ENCODE results near the gene KASH5. TPM values are rescaled to one million over a fixed set of nuclear protein-coding genes. Genes with fewer than 3 reads are reported as not detected.

KASH5 gene
- 1 to 10 TPM in 2 of 8 experiments, under 1 TPM in 4, not detected in 2; 0.27 to 2.7 (median 0.51) TPM for total RNA-seq

- peak in 1 of 8 experiments; percentile 50 for ATAC-seq (replicated peaks in 6 of 8)
- Histone ChIP-seq H3K27ac (no peak within 1 kb of the TSS), H3K4me3 (no peak within 1 kb of the TSS), H3K4me1 (replicated peaks in 1 of 2) (peaks cover 0 to 4% of the 10 kb centered on the region in 2 donors)
- 41 to 80% (median 67%) methylated on average over 1 to 10 of the region's 40 CpGs; no CpG with 5 or more reads in 7 of the 10 experiments for WGBS, 10 experiments
- in situ Hi-C loops (cut with MboI; ENCODE audit: low pct_unique_long_range_greater_than_20kb in 2 of 9, low sequenced_read_pairs in 9 of 9, unreplicated experiment in 9 of 9): loop anchor here in 1 of 9 experiments (25.0 kb wide), 1 partner anchor 149 kb away; the partner anchor contains the start of gene RCN3
Observed at GRCh38 chr19:49387936-49388372, at the start of gene KASH5. KASH5 (plus strand) TSS chr19:49388249; CDS start chr19:49390884, 2,635 bp downstream.

GRCh38 chr19:49338691-49339300 is 49.3 kb upstream of the KASH5 start:
- peak; percentile 20 to 53 (median 48) for ATAC-seq (replicated peaks in 6 of 8)
- Histone ChIP-seq H3K4me1 (replicated peaks in 1 of 2) (peaks cover 15 to 21% of the 10 kb centered on the region in 2 donors), H3K4me3 (peak overlapping the region in 4 of 5 donors; percentile 22 to 44 (median 32)), H3K27ac (peak overlapping the region; percentile 47 to 66)
- WGBS, 10 experiments: 30% methylated on average over 2 of the region's 30 CpGs; no CpG with 5 or more reads in 8 of the 10 experiments
- in situ Hi-C loops (cut with MboI; ENCODE audit: low pct_unique_long_range_greater_than_20kb in 2 of 9, low sequenced_read_pairs in 9 of 9, unreplicated experiment in 9 of 9): no loop called here

- peak; percentile 88 to 95 (median 92) for ATAC-seq (replicated peaks in 6 of 8)
- in situ Hi-C loops (cut with MboI; ENCODE audit: low pct_unique_long_range_greater_than_20kb in 2 of 9, low sequenced_read_pairs in 9 of 9, unreplicated experiment in 9 of 9): no loop called here
- WGBS, 10 experiments: 0 to 40% (median 10%) methylated on average over 2 to 5 of the region's 47 CpGs; no CpG with 5 or more reads in 5 of the 10 experiments
- H3K27ac ChIP-seq: peak overlapping the region; percentile 79 to 91
- peaks cover 19 to 21% of the 10 kb centered on the region in 2 donors for H3K4me1 ChIP-seq (replicated peaks in 1 of 2)
- peak overlapping the region; percentile 22 to 44 (median 26) for H3K4me3 ChIP-seq
Observed at GRCh38 chr19:49339301-49340068, 48.6 kb upstream of the KASH5 start.

- Histone ChIP-seq H3K4me3 (peak overlapping the region; percentile 15 to 44 (median 23)), H3K27ac (peak overlapping the region; percentile 79 to 91), H3K4me1 (replicated peaks in 1 of 2) (peaks cover 21 to 24% of the 10 kb centered on the region in 2 donors)
- peak in 6 of 8 experiments; percentile 1 to 51 (median 43) for ATAC-seq (replicated peaks in 6 of 8)
- WGBS, 10 experiments: 0 to 71% (median 60%) methylated on average over 1 to 5 of the region's 36 CpGs; no CpG with 5 or more reads in 4 of the 10 experiments
- in situ Hi-C loops (cut with MboI; ENCODE audit: low pct_unique_long_range_greater_than_20kb in 2 of 9, low sequenced_read_pairs in 9 of 9, unreplicated experiment in 9 of 9): no loop called here
Observed at GRCh38 chr19:49340069-49340864, 47.8 kb upstream of the KASH5 start.

- peak overlapping the region; percentile 53 to 68 for H3K27ac ChIP-seq
- WGBS, 10 experiments: 70 to 100% (median 88%) methylated on average over 1 to 4 of the region's 11 CpGs; no CpG with 5 or more reads in 6 of the 10 experiments
- ATAC-seq (replicated peaks in 6 of 8): no peak
- in situ Hi-C loops (cut with MboI; ENCODE audit: low pct_unique_long_range_greater_than_20kb in 2 of 9, low sequenced_read_pairs in 9 of 9, unreplicated experiment in 9 of 9): no loop called here
- H3K4me1 ChIP-seq (replicated peaks in 1 of 2): peaks cover 21 to 24% of the 10 kb centered on the region in 2 donors
- H3K4me3 ChIP-seq: no peak overlapping the region
Observed at GRCh38 chr19:49340865-49341718, 47.0 kb upstream of the KASH5 start.

- no peak for ATAC-seq (replicated peaks in 6 of 8)
- WGBS, 10 experiments: 90 to 100% (median 95%) methylated on average over 4 to 8 of the region's 11 CpGs; no CpG with 5 or more reads in 5 of the 10 experiments
- H3K27ac ChIP-seq: no peak overlapping the region
- in situ Hi-C loops (cut with MboI; ENCODE audit: low pct_unique_long_range_greater_than_20kb in 2 of 9, low sequenced_read_pairs in 9 of 9, unreplicated experiment in 9 of 9): no loop called here
- H3K4me3 ChIP-seq: no peak overlapping the region
- peaks cover 21 to 24% of the 10 kb centered on the region in 2 donors for H3K4me1 ChIP-seq (replicated peaks in 1 of 2)
Observed at GRCh38 chr19:49342291-49342721, 45.7 kb upstream of the KASH5 start.

GRCh38 chr19:49343123-49343522 is 44.9 kb upstream of the KASH5 start:
- Histone ChIP-seq H3K4me3 (no peak overlapping the region), H3K4me1 (replicated peaks in 1 of 2) (peaks cover 24 to 26% of the 10 kb centered on the region in 2 donors), H3K27ac (no peak overlapping the region)
- 100% methylated on average over 1 of the region's 7 CpGs; no CpG with 5 or more reads in 8 of the 10 experiments for WGBS, 10 experiments
- no peak for ATAC-seq (replicated peaks in 6 of 8)
- in situ Hi-C loops (cut with MboI; ENCODE audit: low pct_unique_long_range_greater_than_20kb in 2 of 9, low sequenced_read_pairs in 9 of 9, unreplicated experiment in 9 of 9): no loop called here

- WGBS, 10 experiments: 60 to 100% (median 87%) methylated on average over 1 to 7 of the region's 11 CpGs; no CpG with 5 or more reads in 1 of the 10 experiments
- peaks cover 15 to 22% of the 10 kb centered on the region in 2 donors for H3K4me1 ChIP-seq (replicated peaks in 1 of 2)
- H3K27ac ChIP-seq: no peak overlapping the region
- in situ Hi-C loops (cut with MboI; ENCODE audit: low pct_unique_long_range_greater_than_20kb in 2 of 9, low sequenced_read_pairs in 9 of 9, unreplicated experiment in 9 of 9): no loop called here
- H3K4me3 ChIP-seq: no peak overlapping the region
- peak in 2 of 8 experiments; percentile 15 to 35 for ATAC-seq (replicated peaks in 6 of 8)
Observed at GRCh38 chr19:49344505-49345423, 43.3 kb upstream of the KASH5 start.

- Histone ChIP-seq H3K4me1 (replicated peaks in 1 of 2) (peaks cover 3 to 13% of the 10 kb centered on the region in 2 donors), H3K4me3 (no peak overlapping the region), H3K27ac (no peak overlapping the region)
- ATAC-seq (replicated peaks in 6 of 8): no peak
- WGBS, 10 experiments: 20 to 100% (median 71%) methylated on average over 1 to 9 of the region's 15 CpGs; no CpG with 5 or more reads in 5 of the 10 experiments
- in situ Hi-C loops (cut with MboI; ENCODE audit: low pct_unique_long_range_greater_than_20kb in 2 of 9, low sequenced_read_pairs in 9 of 9, unreplicated experiment in 9 of 9): no loop called here
Observed at GRCh38 chr19:49347191-49347590, 40.9 kb upstream of the KASH5 start.

- peak; percentile 82 to 97 (median 96) for ATAC-seq (replicated peaks in 6 of 8)
- 20 to 88% (median 58%) methylated on average over 1 to 3 of the region's 3 CpGs; no CpG with 5 or more reads in 6 of the 10 experiments for WGBS, 10 experiments
- in situ Hi-C loops (cut with MboI; ENCODE audit: low pct_unique_long_range_greater_than_20kb in 2 of 9, low sequenced_read_pairs in 9 of 9, unreplicated experiment in 9 of 9): no loop called here
- H3K4me1 ChIP-seq (replicated peaks in 1 of 2): peaks cover 3 to 13% of the 10 kb centered on the region in 2 donors
- H3K4me3 ChIP-seq: no peak overlapping the region
- peak overlapping the region in 1 of 2 donors; percentile 7 for H3K27ac ChIP-seq
Observed at GRCh38 chr19:49347835-49348234, 40.2 kb upstream of the KASH5 start.
